H9 (cell line): ENCODE measurements around the gene KCNMA1. TPM values are rescaled to one million over a fixed set of nuclear protein-coding genes. Genes with fewer than 3 reads are reported as not detected.

Source experiments
- DNase-seq: peaks from one replicate; pipeline ENCODE4 v3.0.0-alpha.2; 2017
- H2AFZ ChIP-seq: one replicate; pipeline ENCODE4 v1.6.1; 2013; ENCODE audit warnings: mild to moderate bottlenecking, low read length, control low read depth, moderate library complexity
- H2AK5ac ChIP-seq: 2 replicates; pipeline ENCODE4 v1.6.1; 2013; ENCODE audit warnings: low read length, control low read depth, mixed read lengths; ENCODE audit not compliant: insufficient read length
- H2BK120ac ChIP-seq: one replicate; pipeline ENCODE4 v1.6.1; 2013; ENCODE audit warnings: low read depth, mild to moderate bottlenecking, low read length, control low read depth, inconsistent platforms; ENCODE audit not compliant: poor library complexity, severe bottlenecking
- H2BK12ac ChIP-seq: 2 replicates; pipeline ENCODE4 v1.6.1; 2013; ENCODE audit warnings: low read length, control low read depth, mixed read lengths, low read depth; ENCODE audit not compliant: insufficient read length
- H2BK15ac ChIP-seq: 2 replicates; pipeline ENCODE4 v1.6.1; 2013; ENCODE audit warnings: low read depth, low read length, control low read depth
- H2BK20ac ChIP-seq: one replicate; pipeline ENCODE4 v1.6.1; 2013; ENCODE audit warnings: low read depth, mild to moderate bottlenecking, low read length, control low read depth, inconsistent platforms; ENCODE audit not compliant: poor library complexity, severe bottlenecking
- H2BK5ac ChIP-seq: 2 replicates; pipeline ENCODE4 v1.6.1; 2013; ENCODE audit warnings: low read length, control low read depth, mixed read lengths; ENCODE audit not compliant: insufficient read length
- H3K14ac ChIP-seq: 2 replicates; pipeline ENCODE4 v1.6.1; 2013; ENCODE audit warnings: low read length, control low read depth; ENCODE audit not compliant: insufficient read depth
- H3K18ac ChIP-seq: 2 replicates; pipeline ENCODE4 v1.6.1; 2013; ENCODE audit warnings: low read depth, mild to moderate bottlenecking, mixed read lengths, low read length, control low read depth; ENCODE audit not compliant: insufficient read length
- H3K23ac ChIP-seq: 2 replicates; pipeline ENCODE4 v1.6.1; 2013; ENCODE audit warnings: low read length, control low read depth, mixed read lengths, low read depth; ENCODE audit not compliant: insufficient read length
- H3K23me2 ChIP-seq: 2 replicates; pipeline ENCODE4 v1.6.1; 2013; ENCODE audit warnings: low read depth, mild to moderate bottlenecking, mixed read lengths, low read length, control low read depth; ENCODE audit not compliant: insufficient read length, poor library complexity, severe bottlenecking
- H3K27ac ChIP-seq: 2 replicates; pipeline ENCODE4 v1.5.1; 2013; ENCODE audit warnings: low read length, control low read depth, mixed read lengths, low read depth; ENCODE audit not compliant: insufficient read length
- H3K27me3 ChIP-seq: 2 replicates; pipeline ENCODE4 v1.6.1; 2013; ENCODE audit warnings: low read length, control low read depth, inconsistent platforms; ENCODE audit not compliant: insufficient read depth
- H3K4ac ChIP-seq: 2 replicates; pipeline ENCODE4 v1.6.1; 2013; ENCODE audit warnings: low read depth, mild to moderate bottlenecking, control low read depth, inconsistent platforms, low read length, moderate library complexity
- H3K4me1 ChIP-seq: 2 replicates; pipeline ENCODE4 v1.6.1; 2013; ENCODE audit warnings: low read length, control low read depth, inconsistent platforms; ENCODE audit not compliant: insufficient read depth
- H3K4me2 ChIP-seq: 2 replicates; pipeline ENCODE4 v1.6.1; 2013; ENCODE audit warnings: low read length, control low read depth, mixed read lengths; ENCODE audit not compliant: insufficient read length, insufficient read depth
- H3K56ac ChIP-seq: 2 replicates; pipeline ENCODE4 v1.6.1; 2013; ENCODE audit warnings: low read depth, mild to moderate bottlenecking, mixed read lengths, low read length, control low read depth; ENCODE audit not compliant: insufficient read length
- H3K79me1 ChIP-seq: 2 replicates; pipeline ENCODE4 v1.6.1; 2013; ENCODE audit warnings: low read depth, mild to moderate bottlenecking, moderate library complexity, low read length, control low read depth, inconsistent platforms; ENCODE audit not compliant: insufficient read depth, poor library complexity, severe bottlenecking
- H3K79me2 ChIP-seq: 2 replicates; pipeline ENCODE4 v1.6.1; 2013; ENCODE audit warnings: low read length, control low read depth, inconsistent platforms; ENCODE audit not compliant: insufficient read depth
- H3K9ac ChIP-seq: 2 replicates; pipeline ENCODE4 v1.6.1; 2013; ENCODE audit warnings: low read length, control low read depth, mixed read lengths; ENCODE audit not compliant: insufficient read length; ENCODE audit errors: extremely low read depth
- H3K9me3 ChIP-seq: one replicate; pipeline ENCODE4 v1.6.1; 2013; ENCODE audit warnings: low read depth, low read length, inconsistent platforms; ENCODE audit not compliant: control insufficient read depth
- H3T11ph ChIP-seq: one replicate; pipeline ENCODE4 v1.6.1; 2013; ENCODE audit warnings: mild to moderate bottlenecking, low read length, control low read depth, inconsistent platforms
- H4K20me1 ChIP-seq: one replicate; pipeline ENCODE4 v1.6.1; 2013; ENCODE audit not compliant: control insufficient read depth, insufficient read length, insufficient read depth
- H4K5ac ChIP-seq: 2 replicates; pipeline ENCODE4 v1.6.1; 2013; ENCODE audit warnings: low read depth, mild to moderate bottlenecking, mixed read lengths, low read length, control low read depth; ENCODE audit not compliant: insufficient read length
- H4K8ac ChIP-seq: replicated peaks from 2 replicates; pipeline ENCODE4 v1.6.1; 2013; ENCODE audit warnings: low read length, control low read depth, mixed read lengths, low read depth; ENCODE audit not compliant: insufficient read length
- H4K91ac ChIP-seq: 2 replicates; pipeline ENCODE4 v1.6.1; 2013; ENCODE audit warnings: low read depth, mild to moderate bottlenecking, moderate library complexity, mixed read lengths, low read length, control low read depth; ENCODE audit not compliant: insufficient read length
- H3K27ac Mint-ChIP-seq, 3 experiments: 2 replicates in 2 of 3; 3 replicates in 1 of 3; pipeline ENCODE4 v1.8.0; 2020 to 2021; ENCODE audit warnings: mixed read lengths in 3 of 3, mild to moderate bottlenecking in 1 of 3, moderate library complexity in 1 of 3
- H3K27me3 Mint-ChIP-seq: 2 replicates; pipeline ENCODE4 v1.8.0; 2021; ENCODE audit warnings: low read depth, mild to moderate bottlenecking, moderate library complexity, mixed read lengths
- H3K36me3 Mint-ChIP-seq, 3 experiments: 2 replicates in 2 of 3; 3 replicates in 1 of 3; pipeline ENCODE4 v1.8.0; 2020 to 2021; ENCODE audit warnings: low read depth in 3 of 3, mixed read lengths in 3 of 3; ENCODE audit not compliant: insufficient read depth in 1 of 3
- H3K4me1 Mint-ChIP-seq, 2 experiments: 2 replicates each; pipeline ENCODE4 v1.8.0; 2020; ENCODE audit warnings: mixed read lengths in 2 of 2
- H3K4me3 Mint-ChIP-seq, 2 experiments: 2 replicates in 1 of 2; 3 replicates in 1 of 2; pipeline ENCODE4 v1.8.0; 2020 to 2021; ENCODE audit warnings: mild to moderate bottlenecking in 2 of 2, mixed read lengths in 2 of 2, moderate library complexity in 1 of 2
- H3K9me3 Mint-ChIP-seq, 2 experiments: 2 replicates in 1 of 2; 3 replicates in 1 of 2; pipeline ENCODE4 v1.8.0; 2020; ENCODE audit warnings: mild to moderate bottlenecking in 2 of 2, mixed read lengths in 2 of 2, moderate library complexity in 1 of 2
- CTCF ChIP-seq: fragments of 200-600 bp; sonication (generic); conservative IDR thresholded peaks from 3 replicates; pipeline ENCODE4 v1.8.0; 2021; ENCODE audit warnings: antibody characterized with exemption, mild to moderate bottlenecking
- total RNA-seq: library from RNA; stranded (reverse); gene quantifications from 2 replicates; pipeline ENCODE4 v1.2.1, GENCODE V29; 2021

Gene KCNMA1
- total RNA-seq, 1 experiment from 2014 or later = 2.0 TPM

DNA sequence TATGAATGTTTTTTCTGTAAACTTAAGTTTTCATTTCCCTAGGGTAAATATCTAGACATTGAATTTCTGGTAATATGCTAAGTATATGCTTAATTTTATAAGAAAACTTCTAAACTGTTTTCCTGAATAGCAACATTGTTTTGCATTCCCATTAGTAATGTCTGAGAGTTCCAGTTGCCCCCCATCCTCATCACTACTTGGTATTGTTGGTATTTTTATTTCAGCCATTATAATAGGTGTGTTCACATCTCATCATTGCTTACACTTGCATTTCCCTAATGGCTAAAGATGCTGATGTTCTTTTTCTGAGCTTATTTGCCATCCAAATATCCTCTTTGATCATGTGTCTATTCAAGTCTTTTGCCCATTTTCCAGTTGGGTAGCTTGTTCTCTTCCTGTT lies 269.6 kb downstream of the KCNMA1 start:
- Histone ChIP-seq H3K23ac (no peak overlapping the region), H2BK12ac (no peak overlapping the region), H3K27ac (no peak overlapping the region), H2BK20ac (no peak overlapping the region), H3K9me3 (no peaks in the 10 kb centered on the region), H2AFZ (no peak overlapping the region), H3K18ac (no peak overlapping the region), H2BK5ac (no peak overlapping the region), H3K27me3 (no peaks in the 10 kb centered on the region), H4K20me1 (no peaks in the 10 kb centered on the region), H3K79me1 (no peaks in the 10 kb centered on the region), H2AK5ac (no peak overlapping the region), H3K14ac (no peak overlapping the region), H2BK120ac (no peak overlapping the region), H3K4me2 (no peak overlapping the region), H3K9ac (no peak overlapping the region), H3T11ph (no peak overlapping the region), H3K4me1 (peaks cover 5% of the 10 kb centered on the region; the same call in 1 of the 2 replicates), H3K56ac (no peak overlapping the region), H3K23me2 (no peaks in the 10 kb centered on the region), H4K8ac (no peak overlapping the region), H3K4ac (no peak overlapping the region), H4K91ac (no peak overlapping the region), H4K5ac (no peak overlapping the region), H2BK15ac (no peak overlapping the region), H3K79me2 (no peaks in the 10 kb centered on the region)
- no peak overlapping the region for H3K4me3 Mint-ChIP-seq
- H3K36me3 Mint-ChIP-seq = peaks cover 0 to 1% (median 0%) of the 10 kb centered on the region in 3 experiments; a peak in 3 of 7 replicates
- no peak overlapping the region for H3K27ac Mint-ChIP-seq
- H3K27me3 Mint-ChIP-seq = peaks cover 2% of the 10 kb centered on the region
- peaks cover 0 to 10% of the 10 kb centered on the region in 2 experiments; a peak in 4 of 5 replicates for H3K9me3 Mint-ChIP-seq
- TF ChIP-seq CTCF = no peak
- peaks cover 9 to 10% of the 10 kb centered on the region in 2 experiments for H3K4me1 Mint-ChIP-seq
- no peak for DNase-seq
